ENCODE measurements around the gene ZNF735.
A peak's percentile ranks its signal among the peaks of the same experiment; 100 is the strongest.
"Not testable (repeated sequence)": the region's sequence is repeated elsewhere in the genome, so short reads cannot be mapped to it uniquely, and the experiment has no call there.

The ZNF735 gene

DNA sequence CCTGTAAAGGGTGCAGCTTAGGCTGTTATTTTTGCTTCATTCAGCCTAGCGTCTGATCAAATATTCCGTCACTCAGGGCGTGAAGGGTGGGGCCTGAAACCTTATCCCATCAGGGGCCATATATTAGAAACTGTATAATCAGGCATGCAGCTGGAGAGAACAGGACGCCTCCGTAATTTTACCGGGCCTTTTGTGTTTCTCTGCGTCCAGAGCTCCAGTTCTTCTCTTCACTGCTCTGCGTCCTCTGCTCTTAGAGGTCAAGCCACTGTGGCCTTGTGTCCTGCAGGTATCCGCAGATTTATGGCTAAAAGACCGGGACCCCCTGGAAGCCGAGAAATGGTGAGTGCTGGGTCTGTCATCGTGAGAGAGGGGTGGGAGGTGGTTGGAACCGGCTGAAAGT is at the start of gene ZNF735:
ZNF735 (plus strand) TSS at position 301 of the 400 bp plus-strand sequence; CDS start at position 301, 0 bp downstream.
- no peak for DNase-seq

DNA sequence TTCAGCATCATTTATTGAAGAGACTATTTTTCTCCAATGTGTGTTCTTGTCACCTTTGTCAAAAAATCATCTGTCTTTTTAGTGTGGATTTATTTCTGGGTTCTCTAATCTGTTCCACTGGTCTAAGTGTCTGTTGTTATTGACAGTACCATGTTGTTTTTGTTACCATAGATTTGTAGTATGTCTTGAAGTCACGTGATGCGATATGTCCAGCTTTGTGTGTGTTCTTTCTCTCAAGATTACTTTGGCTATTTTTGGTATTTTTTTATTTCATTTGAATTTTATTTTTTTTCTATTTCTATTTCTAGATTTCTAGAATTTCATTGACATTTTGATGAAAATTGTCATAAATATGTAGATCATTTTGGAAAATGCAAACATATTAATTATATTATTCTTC is 36.0 kb upstream of the ZNF735 start:
- not testable (repeated sequence) for DNase-seq

DNA sequence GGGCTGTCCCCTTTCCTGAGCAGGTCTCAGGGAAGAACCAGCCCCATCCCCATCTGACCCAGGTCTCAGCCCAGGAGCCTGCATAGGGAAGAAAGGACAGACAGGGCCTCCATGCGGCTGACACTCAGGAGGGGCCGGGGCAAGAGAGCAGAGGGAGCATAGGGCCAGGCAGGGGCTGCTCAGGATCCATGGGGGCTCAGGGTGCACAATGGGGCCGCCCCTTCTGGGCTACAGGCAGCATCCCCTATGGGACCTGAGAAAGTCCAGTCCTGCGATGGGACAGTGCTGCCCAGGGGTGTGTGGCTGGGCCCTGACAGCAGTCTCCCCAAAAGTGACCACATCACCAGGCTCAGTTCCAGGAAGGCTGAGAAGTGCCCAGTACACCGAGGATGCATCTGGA is 32.7 kb upstream of the ZNF735 start:
- no peak for DNase-seq

DNA sequence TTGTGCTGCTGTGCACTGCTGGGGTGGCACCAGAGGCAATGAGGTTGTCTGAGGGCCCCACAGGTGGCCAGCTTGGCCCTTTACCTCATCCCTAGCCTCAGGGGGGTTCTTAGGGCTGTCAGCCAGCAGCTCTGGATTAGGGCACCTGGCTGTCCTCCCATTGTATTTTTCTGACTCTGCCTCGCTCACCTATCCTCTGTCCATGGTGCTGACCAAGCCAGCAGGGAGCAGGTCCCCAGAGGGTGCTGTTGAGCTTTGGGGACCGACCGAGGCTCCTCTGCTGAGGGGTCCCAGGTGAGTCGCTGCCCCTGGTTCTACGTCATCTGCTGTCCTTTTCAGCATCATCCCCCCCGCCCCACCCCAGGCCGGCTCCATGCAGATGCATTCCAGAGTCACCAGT is 32.1 kb upstream of the ZNF735 start:
- no peak for DNase-seq

DNA sequence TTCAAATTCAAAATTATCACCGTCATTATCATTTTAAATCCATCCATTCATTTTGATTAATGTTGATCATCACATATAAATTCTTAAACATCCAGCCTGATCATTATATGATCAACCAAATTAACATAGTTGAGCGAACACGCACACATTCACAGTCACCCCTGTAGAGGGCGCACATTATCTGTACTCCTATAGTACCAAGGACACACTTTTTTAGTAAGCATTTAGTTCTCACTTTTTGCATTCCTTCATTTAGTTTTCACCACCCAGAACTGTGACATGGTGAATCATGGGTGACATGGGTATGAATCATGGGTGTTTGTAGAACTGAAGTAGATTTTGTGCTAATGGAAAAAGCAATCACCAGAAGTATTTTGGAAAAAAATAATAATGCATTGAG is 26.0 kb upstream of the ZNF735 start:
- no peak for DNase-seq

DNA sequence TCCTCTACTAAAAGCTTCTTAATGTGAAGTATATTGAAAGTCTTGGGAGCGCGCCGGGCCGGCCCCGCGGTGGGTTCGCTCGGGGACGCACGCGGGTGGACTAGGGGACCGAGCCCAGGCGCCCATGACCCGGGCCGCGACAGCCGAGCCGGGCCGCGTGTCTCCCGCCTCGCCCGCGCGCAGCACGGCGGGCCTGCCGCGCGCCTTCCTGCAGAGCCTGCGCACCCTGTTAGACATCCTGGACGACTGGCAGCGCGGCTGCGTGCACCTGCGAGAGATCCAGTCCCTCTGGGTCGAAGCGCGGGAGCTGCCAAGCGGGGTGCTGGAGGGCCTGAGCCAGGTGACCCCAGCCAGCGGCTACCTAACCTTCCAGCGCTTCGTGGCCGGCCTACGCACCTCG is 25.4 kb upstream of the ZNF735 start:
- DNase-seq = no peak

DNA sequence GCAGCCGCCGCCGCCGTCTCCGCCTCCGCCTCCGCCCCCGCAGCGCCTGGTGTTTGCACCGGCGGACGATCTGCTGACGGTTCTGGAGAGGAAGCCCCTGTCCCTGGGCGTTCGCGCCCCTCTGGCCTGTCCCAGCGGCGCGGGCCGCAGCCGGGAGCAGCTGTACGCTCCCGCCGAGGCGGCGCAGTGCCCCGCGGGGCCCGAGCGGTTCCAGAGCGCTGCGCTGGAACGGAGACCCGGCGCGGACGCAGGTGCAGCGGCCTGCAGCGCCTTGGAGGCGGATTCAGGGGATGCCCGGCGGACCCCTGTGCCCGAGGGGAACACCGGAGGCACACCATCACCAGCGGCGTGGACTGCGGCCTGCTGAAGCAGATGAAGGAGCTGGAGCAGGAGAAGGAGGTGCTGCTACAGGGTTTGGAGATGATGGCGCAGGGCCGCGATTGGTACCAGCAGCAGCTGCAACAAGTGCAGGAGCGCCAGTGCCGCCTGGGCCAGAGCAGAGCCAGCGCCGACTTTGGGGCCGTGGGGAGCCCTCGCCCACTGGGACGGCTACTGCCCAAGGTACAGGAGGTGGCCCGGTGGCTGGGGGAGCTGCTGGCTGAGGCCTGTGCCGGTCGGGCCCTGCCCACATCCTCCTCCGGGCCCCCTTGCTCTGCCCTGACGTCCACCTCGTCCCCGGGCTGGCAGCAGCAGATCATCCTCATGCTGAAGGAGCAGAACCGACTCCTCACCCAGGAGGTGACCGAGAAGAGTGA is 24.8 kb upstream of the ZNF735 start:
- DNase-seq = no peak

DNA sequence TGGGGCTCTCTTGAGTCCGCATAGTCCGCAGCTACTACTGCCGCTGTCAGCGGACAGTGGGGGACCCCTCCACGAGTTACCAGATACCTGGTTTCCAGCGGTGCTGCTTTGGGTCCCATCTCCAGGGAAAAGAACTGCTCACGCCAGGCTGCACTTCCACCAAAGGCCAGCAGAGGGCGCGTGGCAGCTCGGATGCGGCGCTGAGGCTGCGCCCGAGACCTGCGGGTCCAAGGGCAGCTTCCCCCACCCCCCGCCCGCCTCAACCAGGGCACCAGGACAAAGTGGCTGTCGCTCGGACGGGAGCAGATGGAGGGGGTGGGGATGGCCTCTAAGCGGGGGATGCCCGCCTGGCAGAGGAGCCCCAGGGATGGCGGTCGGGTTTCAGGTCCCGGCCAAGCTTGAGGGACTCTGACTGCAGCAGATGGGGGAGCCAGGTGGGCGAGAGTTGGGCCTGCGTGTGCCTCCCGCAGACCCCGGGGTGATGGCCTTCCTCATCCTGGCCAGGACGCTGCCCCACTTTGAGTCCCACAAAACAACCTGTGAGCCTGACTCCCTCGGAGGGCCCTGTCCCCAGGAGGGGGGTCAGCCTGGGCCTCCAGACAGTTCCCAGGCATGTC is 23.8 kb upstream of the ZNF735 start:
- peak; percentile 52 for DNase-seq

DNA sequence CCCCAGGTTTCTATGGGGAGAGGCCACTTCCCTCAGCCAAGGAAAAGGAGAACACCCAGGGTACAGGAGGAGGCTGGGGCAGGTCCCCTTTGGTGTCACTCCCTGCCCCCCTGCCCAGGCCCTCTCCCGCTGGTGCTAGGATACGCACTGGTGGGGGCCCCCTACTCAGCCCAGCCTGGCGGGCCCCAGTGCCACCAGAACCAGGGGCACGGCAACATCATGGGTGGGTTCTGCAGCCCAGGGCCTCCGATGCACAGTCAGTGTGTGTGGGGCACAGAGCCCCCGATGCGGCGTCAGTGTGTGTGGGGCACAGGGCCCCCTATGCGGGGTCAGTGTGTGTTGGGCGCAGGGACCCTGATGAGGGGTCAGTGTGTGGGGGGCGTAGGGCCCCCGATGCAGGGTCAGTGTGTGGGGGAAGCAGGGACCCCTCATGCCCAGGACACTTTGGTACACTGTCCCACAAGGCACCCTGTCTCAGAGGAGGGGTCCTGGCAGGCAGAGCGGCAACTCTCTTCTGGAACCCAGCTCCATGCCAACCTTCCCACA is 23.1 kb upstream of the ZNF735 start:
- DNase-seq = no peak

DNA sequence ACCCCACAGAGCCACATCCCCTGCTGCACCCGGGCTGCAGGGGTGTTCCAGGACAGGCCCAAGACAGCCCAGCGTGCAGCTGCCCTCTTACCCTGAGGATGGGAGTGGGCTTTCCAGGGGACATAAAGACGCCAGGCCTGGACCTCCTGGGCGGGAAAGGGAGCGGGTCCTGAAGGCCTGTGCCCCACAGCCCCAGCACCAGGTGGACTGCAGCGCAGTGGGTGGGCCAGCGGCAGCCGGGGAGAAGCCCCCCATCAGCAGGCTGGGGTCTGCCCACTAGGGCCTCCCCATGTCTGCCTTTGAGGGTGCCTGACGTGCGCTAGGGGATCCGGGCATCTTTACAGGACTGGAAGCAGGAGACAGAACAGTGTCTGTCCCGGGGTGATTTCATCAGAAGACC is 22.6 kb upstream of the ZNF735 start:
- no peak for DNase-seq

DNA sequence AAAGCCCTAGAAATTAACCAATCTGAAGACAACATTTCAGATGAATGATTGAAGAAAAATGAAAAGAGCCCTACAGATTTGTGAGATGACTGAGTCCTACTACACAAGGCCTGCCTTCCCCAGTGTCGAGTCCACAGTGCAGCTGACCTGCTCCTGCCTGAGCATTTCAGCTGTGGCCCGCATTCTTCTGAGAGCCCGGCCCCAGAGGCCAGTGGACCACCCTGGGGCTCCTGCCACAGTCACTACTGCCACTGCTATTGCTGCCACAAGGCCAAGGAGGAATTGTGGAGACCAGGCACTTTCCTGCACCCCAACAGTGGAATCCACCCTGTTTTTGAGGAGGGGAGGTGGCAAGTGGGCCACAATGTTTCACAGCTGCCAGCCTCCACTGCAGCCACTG is 19.6 kb upstream of the ZNF735 start:
- no peak for DNase-seq

DNA sequence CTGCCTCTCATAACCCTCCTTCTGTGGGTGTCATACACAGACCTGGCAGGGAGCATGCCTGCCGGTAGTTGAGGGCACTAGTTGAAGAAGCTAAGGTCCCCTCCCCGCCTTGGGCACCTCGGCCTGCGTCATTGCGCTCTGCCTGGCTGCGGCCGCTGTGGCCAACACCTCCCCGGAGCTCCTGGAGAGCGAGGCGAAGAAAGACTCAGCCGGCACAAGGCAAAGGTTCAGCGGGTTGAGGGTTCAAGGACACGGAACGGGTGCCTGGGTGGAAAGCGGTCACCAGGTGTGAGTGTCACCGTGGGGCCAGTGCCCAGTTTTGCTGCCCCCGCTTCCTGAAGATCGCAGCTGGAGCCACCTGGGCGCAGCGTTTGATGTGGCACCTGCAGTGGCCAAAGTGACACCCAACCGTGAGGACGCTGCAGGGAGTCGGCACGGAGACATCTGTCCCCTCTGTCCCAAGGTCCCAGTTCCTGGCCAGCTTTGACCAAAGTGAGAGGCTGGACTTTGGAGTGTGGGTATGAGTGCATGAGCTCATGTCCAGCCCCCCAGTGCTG is 14.8 kb upstream of the ZNF735 start:
- no peak for DNase-seq

DNA sequence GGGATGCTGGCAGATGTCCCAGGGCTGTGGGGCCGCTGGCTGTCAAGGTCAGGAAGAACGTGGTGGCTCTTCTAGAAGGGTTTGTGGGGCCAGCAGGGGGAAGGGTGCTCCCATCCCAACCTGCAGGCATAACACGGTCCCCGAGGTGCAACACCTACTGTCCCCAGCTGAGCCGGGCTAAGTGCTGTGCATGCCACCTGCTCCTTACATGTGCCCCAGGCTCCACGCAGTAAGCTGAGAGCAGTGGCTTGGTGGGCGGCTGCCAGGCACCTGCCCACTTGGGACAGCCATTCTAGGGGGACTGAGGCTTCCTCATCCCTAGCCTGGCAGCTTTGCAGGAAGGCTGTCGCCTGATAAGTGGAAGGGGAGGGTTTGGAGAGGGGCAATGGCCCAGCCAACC is 14.2 kb upstream of the ZNF735 start:
- DNase-seq = no peak

DNA sequence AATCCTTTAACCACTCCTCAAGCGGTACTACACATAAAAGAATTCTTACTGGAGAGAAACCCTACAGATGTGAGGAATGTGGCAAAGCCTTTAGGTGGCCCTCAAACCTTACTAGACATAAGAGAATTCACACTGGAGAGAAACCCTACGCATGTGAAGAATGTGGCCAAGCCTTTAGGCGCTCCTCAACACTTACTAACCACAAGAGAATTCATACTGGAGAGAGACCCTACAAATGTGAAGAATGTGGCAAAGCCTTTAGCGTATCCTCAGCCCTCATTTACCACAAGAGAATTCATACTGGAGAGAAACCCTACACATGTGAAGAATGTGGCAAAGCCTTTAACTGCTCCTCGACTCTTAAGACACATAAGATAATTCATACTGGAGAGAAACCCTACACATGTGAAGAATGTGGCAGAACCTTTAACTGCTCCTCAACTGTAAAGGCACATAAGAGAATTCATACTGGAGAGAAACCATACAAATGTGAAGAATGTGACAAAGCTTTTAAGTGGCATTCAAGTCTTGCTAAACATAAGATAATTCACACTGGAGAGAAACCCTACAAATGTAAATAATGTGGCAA is 12.8 kb downstream of the ZNF735 start:
- not testable (repeated sequence) for DNase-seq

DNA sequence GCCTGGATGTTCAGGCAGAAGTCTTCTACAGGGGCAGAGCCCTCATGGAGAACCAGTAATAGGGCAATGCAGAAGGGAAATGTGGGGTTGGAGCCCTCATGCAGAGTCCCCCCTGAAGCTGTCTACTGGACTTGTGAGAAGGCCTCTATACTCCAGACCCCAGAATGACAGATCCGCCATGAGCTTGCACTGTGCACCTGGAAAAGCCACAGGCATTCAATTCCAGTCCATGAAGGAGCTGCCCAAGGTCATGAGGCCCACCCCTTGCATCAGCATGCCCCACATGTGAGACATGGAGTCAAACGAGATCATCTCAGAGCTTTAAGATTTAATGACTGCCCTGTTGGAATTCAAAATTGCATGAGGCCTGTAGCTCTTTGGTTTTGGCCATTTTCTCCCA is 16.4 kb downstream of the ZNF735 start:
- DNase-seq = no peak

DNA sequence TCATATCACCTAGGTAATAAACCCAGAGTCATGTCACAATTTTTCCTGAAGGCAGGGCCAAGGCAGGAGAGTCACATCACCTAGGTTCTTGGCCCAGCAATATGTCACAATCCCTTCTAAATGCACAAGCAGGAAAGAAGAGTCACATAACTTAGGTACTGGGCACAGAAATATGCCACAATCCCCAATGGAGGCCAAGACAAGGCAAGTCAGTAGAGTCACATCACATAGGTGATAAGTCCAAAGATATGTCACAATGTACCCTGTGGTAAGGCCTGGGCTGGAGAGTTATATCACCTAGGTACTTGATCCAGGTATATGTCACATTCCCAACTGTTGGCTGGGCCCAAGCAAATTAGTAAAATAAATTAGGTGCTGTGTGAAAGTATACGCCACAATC is 21.2 kb downstream of the ZNF735 start, which contains the start of gene ZNF679:
ZNF679 (plus strand) TSS at position 301 of the 400 bp plus-strand sequence. CDS start 20,644 bp downstream, outside the sequence.
- DNase-seq = not testable (repeated sequence)

DNA sequence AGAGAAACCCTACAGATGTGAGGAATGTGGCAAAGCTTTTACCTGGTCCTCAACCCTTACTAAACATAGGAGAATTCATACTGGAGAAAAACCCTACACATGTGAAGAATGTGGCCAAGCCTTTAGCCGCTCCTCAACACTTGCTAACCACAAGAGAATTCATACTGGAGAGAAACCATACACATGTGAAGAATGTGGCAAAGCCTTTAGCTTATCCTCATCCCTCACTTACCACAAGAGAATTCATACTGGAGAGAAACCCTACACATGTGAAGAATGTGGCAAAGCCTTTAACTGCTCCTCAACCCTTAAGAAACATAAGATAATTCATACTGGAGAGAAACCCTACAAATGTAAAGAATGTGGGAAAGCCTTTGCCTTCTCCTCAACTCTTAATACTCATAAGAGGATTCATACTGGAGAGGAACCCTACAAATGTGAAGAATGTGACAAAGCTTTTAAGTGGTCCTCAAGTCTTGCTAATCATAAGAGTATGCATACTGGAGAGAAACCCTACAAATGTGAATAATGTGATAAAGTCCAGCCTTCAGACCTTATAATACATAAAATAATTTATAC is 59.4 kb downstream of the ZNF735 start:
- no peak for DNase-seq
